WERI-Rb-1 (cell line): Measurements from ENCODE around the gene RLBP1.

Experiments used
- DNase-seq: peaks from one replicate; pipeline ENCODE4 v3.0.0-alpha.2; 2020
- H3K27ac ChIP-seq: fragments of 250-450 bp; sonication (Bioruptor Pico); 2 replicates; pipeline ENCODE4 v1.5.1; 2020; ENCODE audit warnings: mild to moderate bottlenecking, moderate library complexity
- H3K27me3 ChIP-seq: fragments of 250-450 bp; sonication (Bioruptor Pico); 2 replicates; pipeline ENCODE4 v1.5.1; 2021; ENCODE audit warnings: mild to moderate bottlenecking, low read depth, moderate library complexity; ENCODE audit not compliant: insufficient read depth, severe bottlenecking
- H3K36me3 ChIP-seq: fragments of 250-450 bp; sonication (Bioruptor Pico); 2 replicates; pipeline ENCODE4 v1.5.1; 2020; ENCODE audit warnings: mild to moderate bottlenecking, moderate library complexity
- H3K4me3 ChIP-seq: 2 replicates; pipeline ENCODE4 v1.5.1; 2011; ENCODE audit warnings: low read depth, mild to moderate bottlenecking, control low read depth, low read length
- H3K9me3 ChIP-seq: fragments of 250-450 bp; sonication (Bioruptor Pico); 2 replicates; pipeline ENCODE4 v1.5.1; 2021; ENCODE audit warnings: mild to moderate bottlenecking, moderate library complexity; ENCODE audit not compliant: severe bottlenecking
- CTCF ChIP-seq: IDR thresholded peaks from 2 replicates; pipeline ENCODE4 v1.5.1; 2011; ENCODE audit warnings: low read depth, mild to moderate bottlenecking, control low read depth, inconsistent platforms, low read length

RLBP1 gene

GRCh38 chr15:89192136-89192535, 29.2 kb downstream of the RLBP1 start:
- Histone ChIP-seq H3K36me3 (peaks cover 30% of the 10 kb centered on the region), H3K4me3 (no peak overlapping the region), H3K27ac (no peak overlapping the region), H3K27me3 (no peaks in the 10 kb centered on the region), H3K9me3 (no peaks in the 10 kb centered on the region)
- DNase-seq, result no peak
- no peak for TF ChIP-seq CTCF

- Histone ChIP-seq H3K27me3 (no peaks in the 10 kb centered on the region), H3K9me3 (no peaks in the 10 kb centered on the region), H3K36me3 (peaks cover 21% of the 10 kb centered on the region), H3K4me3 (no peak overlapping the region), H3K27ac (no peak overlapping the region)
- no peak for DNase-seq
- no peak for TF ChIP-seq CTCF
Measured at GRCh38 chr15:89187986-89188514, 33.3 kb downstream of the RLBP1 start.

- H3K27ac ChIP-seq, result no peak overlapping the region
- peaks cover 19% of the 10 kb centered on the region for H3K36me3 ChIP-seq
- TF ChIP-seq CTCF, result no peak
- no peaks in the 10 kb centered on the region for H3K27me3 ChIP-seq
- no peak for DNase-seq
- H3K4me3 ChIP-seq, result no peak overlapping the region
- H3K9me3 ChIP-seq, result no peaks in the 10 kb centered on the region
Measured at GRCh38 chr15:89187301-89187985, 33.9 kb downstream of the RLBP1 start.

- Histone ChIP-seq H3K36me3 (peaks cover 19% of the 10 kb centered on the region), H3K27ac (no peak overlapping the region), H3K9me3 (no peaks in the 10 kb centered on the region), H3K4me3 (no peak overlapping the region), H3K27me3 (no peaks in the 10 kb centered on the region)
- DNase-seq, result no peak
- TF ChIP-seq CTCF, result no peak
Measured at GRCh38 chr15:89186803-89187202, 34.6 kb downstream of the RLBP1 start.

- H3K27ac ChIP-seq, result no peak overlapping the region
- no peak for DNase-seq
- no peaks in the 10 kb centered on the region for H3K27me3 ChIP-seq
- H3K4me3 ChIP-seq, result no peak overlapping the region
- peaks cover 15% of the 10 kb centered on the region for H3K36me3 ChIP-seq
- no peak for TF ChIP-seq CTCF
- no peaks in the 10 kb centered on the region for H3K9me3 ChIP-seq
Measured at GRCh38 chr15:89184886-89185526, 36.4 kb downstream of the RLBP1 start.
